Spleen (tissue), 7 donors: ENCODE data around the gene PDE4B.

Experiments
- CTCF ChIP-seq, 11 experiments: fragments of 200-600 bp in 7 of 11; fragments of 450-650 bp in 4 of 11; sonication (generic) in 4 of 11; IDR thresholded peaks in 8 of 11; conservative IDR thresholded peaks in 3 of 11; 1 replicate in 7 of 11; 2 replicates in 4 of 11; pipeline versions ENCODE4 v1.4.0 to v1.8.0; 2016 to 2021; ENCODE audit warnings: antibody characterized with exemption in 11 of 11, inconsistent platforms in 4 of 11, mild to moderate bottlenecking in 1 of 11
- POLR2A ChIP-seq, 3 donors: fragments of 450-650 bp; IDR thresholded peaks; one replicate each; pipeline ENCODE4 v1.5.1; 2017; ENCODE audit warnings: antibody characterized with exemption in 3 of 3, mild to moderate bottlenecking in 1 of 3
- POLR2AphosphoS5 ChIP-seq, 3 donors: sonication (generic); formaldehyde crosslinking; IDR thresholded peaks; one replicate each; pipeline ENCODE4 v1.5.1; 2017; ENCODE audit warnings: antibody characterized with exemption in 3 of 3
- donor health status: DM: no; HTN: no; CAD: no; lungs with moderate emphysema.
- donor health status: DM: no; HTN: no; CAD: no.
- donor health status: DM: no; HTN: no; CAD: no.

GRCh38 chr1:66331658-66332547, 539.2 kb downstream of the PDE4B start:
- TF ChIP-seq POLR2A (IDR thresholded peaks at IDR 0.05) (peak in 2 of 3 donors; percentile 41 to 85), POLR2AphosphoS5 (IDR thresholded peaks at IDR 0.05) (peak; percentile 63 to 96 (median 91)), CTCF (IDR thresholded peaks at IDR 0.05 in 8 of 11, conservative IDR thresholded peaks at IDR 0.05 in 3 of 11) (peak in 7 of 11 experiments; percentile 14 to 41 (median 29))
